ENCODE results near the gene SLC37A3.

The SLC37A3 gene, protein sequence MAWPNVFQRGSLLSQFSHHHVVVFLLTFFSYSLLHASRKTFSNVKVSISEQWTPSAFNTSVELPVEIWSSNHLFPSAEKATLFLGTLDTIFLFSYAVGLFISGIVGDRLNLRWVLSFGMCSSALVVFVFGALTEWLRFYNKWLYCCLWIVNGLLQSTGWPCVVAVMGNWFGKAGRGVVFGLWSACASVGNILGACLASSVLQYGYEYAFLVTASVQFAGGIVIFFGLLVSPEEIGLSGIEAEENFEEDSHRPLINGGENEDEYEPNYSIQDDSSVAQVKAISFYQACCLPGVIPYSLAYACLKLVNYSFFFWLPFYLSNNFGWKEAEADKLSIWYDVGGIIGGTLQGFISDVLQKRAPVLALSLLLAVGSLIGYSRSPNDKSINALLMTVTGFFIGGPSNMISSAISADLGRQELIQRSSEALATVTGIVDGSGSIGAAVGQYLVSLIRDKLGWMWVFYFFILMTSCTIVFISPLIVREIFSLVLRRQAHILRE

DNA sequence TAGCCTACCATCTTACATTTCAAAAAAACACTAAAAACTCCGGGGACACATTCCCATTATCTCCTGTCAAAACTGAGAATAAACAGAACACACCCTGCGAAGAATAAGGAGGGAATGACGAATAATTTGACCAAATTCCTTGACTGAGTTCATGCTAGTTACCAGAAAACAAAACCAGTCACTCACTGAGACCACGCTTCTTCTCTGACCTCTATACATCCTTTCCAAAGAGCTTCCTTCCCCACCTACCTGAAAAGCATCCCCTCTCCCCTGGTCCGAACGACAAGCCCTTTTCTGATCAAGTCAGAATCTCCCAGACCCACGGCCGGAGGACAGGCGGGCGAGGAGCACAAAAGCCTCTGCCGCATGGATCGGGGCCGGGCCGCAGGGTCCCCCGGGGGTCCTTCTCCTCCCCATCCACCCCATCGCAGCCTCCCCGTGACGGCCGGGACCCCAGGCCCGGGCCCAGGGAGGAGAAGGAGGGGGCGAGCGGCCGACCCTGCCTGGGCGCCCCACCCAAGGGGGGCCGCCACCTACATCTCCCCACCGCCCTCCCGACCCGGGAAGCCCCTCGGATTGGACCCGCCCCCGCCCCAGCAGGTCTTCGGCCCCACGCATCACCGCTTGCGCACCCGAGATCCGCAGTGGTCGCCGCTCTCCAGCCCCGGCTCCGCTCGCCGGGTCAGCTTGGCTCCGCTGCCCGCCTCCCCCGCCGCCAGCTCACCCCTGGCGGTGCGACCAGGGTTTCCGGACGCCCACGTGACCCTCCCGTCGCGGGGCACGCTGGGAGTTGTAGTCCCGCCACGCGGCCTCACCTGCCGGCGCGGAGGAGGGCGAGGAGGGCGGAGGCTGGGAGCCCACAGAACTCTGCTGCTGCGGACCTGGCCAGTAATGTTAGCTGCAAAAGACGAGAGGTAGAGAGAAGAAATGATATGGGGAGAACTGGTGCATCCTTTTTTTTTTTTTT, at the start of gene SLC37A3:
TSS of gene SLC37A3 (minus strand) at position 747 of the 967 bp plus-strand sequence. CDS start 16,004 bp downstream, outside the sequence.
- in situ Hi-C loops (cut with HindIII; ENCODE audit: low sequenced_read_pairs): no loop called here
- TF ChIP-seq, protein P1, sequence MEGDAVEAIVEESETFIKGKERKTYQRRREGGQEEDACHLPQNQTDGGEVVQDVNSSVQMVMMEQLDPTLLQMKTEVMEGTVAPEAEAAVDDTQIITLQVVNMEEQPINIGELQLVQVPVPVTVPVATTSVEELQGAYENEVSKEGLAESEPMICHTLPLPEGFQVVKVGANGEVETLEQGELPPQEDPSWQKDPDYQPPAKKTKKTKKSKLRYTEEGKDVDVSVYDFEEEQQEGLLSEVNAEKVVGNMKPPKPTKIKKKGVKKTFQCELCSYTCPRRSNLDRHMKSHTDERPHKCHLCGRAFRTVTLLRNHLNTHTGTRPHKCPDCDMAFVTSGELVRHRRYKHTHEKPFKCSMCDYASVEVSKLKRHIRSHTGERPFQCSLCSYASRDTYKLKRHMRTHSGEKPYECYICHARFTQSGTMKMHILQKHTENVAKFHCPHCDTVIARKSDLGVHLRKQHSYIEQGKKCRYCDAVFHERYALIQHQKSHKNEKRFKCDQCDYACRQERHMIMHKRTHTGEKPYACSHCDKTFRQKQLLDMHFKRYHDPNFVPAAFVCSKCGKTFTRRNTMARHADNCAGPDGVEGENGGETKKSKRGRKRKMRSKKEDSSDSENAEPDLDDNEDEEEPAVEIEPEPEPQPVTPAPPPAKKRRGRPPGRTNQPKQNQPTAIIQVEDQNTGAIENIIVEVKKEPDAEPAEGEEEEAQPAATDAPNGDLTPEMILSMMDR (IDR thresholded peaks at IDR 0.05; ENCODE audit: low read depth, low read length, missing control alignments): no peak
- H3K4me3 ChIP-seq (ENCODE audit: low read depth, low read length): peak within 1 kb of the TSS; percentile 88
- peak; percentile 44 for DNase-seq (ENCODE audit: low read depth)

DNA sequence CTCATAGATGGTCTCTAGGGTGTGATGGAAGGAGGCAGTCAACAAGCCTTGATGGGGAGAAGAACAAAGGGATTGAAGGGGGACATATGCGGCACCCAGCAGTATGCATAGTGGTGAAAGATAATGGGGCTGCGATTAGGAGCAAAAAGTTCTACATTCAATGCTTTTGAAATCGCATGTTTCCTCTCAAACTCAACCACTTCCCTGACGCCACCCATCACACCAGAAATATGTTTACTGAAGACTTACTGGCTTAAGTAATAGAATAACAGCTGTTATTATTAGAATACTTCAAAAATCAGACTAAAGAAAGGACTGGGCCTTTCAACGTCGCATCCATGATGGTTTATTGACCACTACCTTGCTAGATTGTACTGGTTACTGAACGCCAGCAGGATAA, 49.5 kb upstream of the SLC37A3 start:
- TF ChIP-seq, protein P1 (IDR thresholded peaks at IDR 0.05; ENCODE audit: low read depth, low read length, missing control alignments): no peak
- in situ Hi-C loops (cut with HindIII; ENCODE audit: low sequenced_read_pairs): no loop called here
- DNase-seq (ENCODE audit: low read depth): no peak
- H3K4me3 ChIP-seq (ENCODE audit: low read depth, low read length): no peak overlapping the region

GRCh38 chr7:140446467-140446866, 48.1 kb upstream of the SLC37A3 start:
- no peak for DNase-seq (ENCODE audit: low read depth)
- H3K4me3 ChIP-seq (ENCODE audit: low read depth, low read length): no peak overlapping the region
- TF ChIP-seq, protein P1 (IDR thresholded peaks at IDR 0.05; ENCODE audit: low read depth, low read length, missing control alignments): no peak
- in situ Hi-C loops (cut with HindIII; ENCODE audit: low sequenced_read_pairs): no loop called here

DNA sequence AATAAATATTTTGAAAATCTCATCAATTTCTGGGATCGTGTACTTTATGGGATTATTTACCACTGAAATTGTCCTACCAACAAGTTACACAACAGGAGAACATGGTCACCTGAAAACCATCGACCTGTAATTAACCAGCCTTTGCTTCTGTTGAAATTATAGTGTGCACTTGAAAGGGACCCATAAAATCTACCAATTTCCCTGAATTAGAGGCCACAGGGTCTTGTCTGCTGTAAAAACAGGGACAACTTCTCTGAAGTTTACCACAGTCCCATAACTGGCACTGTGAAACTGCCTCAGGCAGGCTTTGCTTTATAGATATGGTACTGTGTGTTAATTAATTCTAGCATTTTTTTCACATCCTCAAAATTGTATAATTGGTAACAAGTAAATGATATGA, 43.2 kb upstream of the SLC37A3 start:
- TF ChIP-seq, protein P1 (IDR thresholded peaks at IDR 0.05; ENCODE audit: low read depth, low read length, missing control alignments): no peak
- no peak overlapping the region for H3K4me3 ChIP-seq (ENCODE audit: low read depth, low read length)
- in situ Hi-C loops (cut with HindIII; ENCODE audit: low sequenced_read_pairs): no loop called here
- DNase-seq (ENCODE audit: low read depth): no peak

DNA sequence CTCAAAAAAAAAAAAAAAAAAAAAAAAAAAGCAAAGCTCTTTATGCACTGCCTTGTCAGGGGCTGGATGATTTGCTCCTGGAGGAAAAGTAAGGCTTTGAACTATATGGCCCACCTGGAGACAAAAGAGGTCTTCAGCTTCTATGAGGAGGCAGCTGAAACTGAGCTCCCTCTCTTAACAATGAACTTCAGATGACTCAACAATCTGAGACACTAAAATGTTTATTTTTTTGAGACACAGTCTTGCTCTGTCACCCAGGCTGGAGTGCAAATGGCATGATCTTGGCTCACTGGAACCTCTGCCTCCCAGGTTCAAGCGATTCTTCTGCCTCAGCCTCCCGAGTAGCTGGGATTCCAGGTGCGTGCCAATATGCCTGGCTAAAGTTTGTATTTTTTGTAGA, 42.3 kb upstream of the SLC37A3 start:
- in situ Hi-C loops (cut with HindIII; ENCODE audit: low sequenced_read_pairs): no loop called here
- no peak overlapping the region for H3K4me3 ChIP-seq (ENCODE audit: low read depth, low read length)
- TF ChIP-seq, protein P1 (IDR thresholded peaks at IDR 0.05; ENCODE audit: low read depth, low read length, missing control alignments): no peak
- no peak for DNase-seq (ENCODE audit: low read depth)

DNA sequence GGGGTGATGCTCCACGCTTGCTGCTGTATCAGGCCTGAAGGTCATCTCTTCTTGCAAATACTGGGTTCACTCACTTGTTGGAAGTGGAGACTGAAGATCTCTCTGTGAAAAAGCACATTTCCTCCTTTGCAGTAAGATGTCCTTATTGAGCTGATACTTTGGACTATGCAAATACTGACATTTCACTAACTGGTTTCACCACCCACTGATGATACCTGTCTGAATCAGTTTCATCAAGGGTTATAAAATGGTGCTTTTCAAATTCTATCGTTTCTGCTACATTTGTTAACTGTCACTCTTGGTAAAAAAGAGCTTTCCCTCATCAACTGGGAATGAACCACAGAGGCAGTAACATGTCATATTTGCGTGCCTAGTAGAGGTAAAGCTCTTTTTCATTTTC, 41.0 kb upstream of the SLC37A3 start:
- no peak for DNase-seq (ENCODE audit: low read depth)
- in situ Hi-C loops (cut with HindIII; ENCODE audit: low sequenced_read_pairs): no loop called here
- TF ChIP-seq, protein P1 (IDR thresholded peaks at IDR 0.05; ENCODE audit: low read depth, low read length, missing control alignments): no peak

More for the DNA sequence above, 41.0 kb upstream of the SLC37A3 start:
- no peak overlapping the region for H3K4me3 ChIP-seq (ENCODE audit: low read depth, low read length)
